Left ventricle myocardium inferior (tissue), 1 donor: Measurements from ENCODE around the gene AMBRA1. TPM values are rescaled to one million over a fixed set of nuclear protein-coding genes. Genes with fewer than 3 reads are reported as not detected.

Experiments used
- DNase-seq: peaks from one replicate; pipeline ENCODE4 v3.0.0-alpha.2; 2020
- H3K27ac ChIP-seq: fragments of 200-600 bp; replicated peaks from 2 replicates; pipeline ENCODE4 v1.8.0; 2021
- H3K27me3 ChIP-seq: fragments of 200-600 bp; 2 replicates; pipeline ENCODE4 v1.8.0; 2021; ENCODE audit warnings: low read depth
- H3K36me3 ChIP-seq: fragments of 200-600 bp; 2 replicates; pipeline ENCODE4 v1.8.0; 2021
- H3K4me1 ChIP-seq: fragments of 200-600 bp; 2 replicates; pipeline ENCODE4 v1.8.0; 2021
- H3K4me3 ChIP-seq: fragments of 200-600 bp; 2 replicates; pipeline ENCODE4 v1.8.0; 2021; ENCODE audit warnings: mild to moderate bottlenecking, moderate library complexity
- H3K9me3 ChIP-seq: fragments of 200-600 bp; replicated peaks from 2 replicates; pipeline ENCODE4 v1.8.0; 2021
- intact Hi-C: fragments of 100-400 bp; cut with micrococcal nuclease; formaldehyde crosslinking; loops from one replicate; pipeline ENCODE4 v1.11.0; 2022
- total RNA-seq: library from RNA; stranded (reverse); fragmentation: NEBNext Ultra II Directional; extraction: Animal tissue kit (Norgen Biotek cat#: 25700); gene quantifications from one replicate; pipeline ENCODE4 v1.2.1, GENCODE V29; 2021
- TF ChIP-seq, protein P1 (sequence below): fragments of 200-600 bp; IDR thresholded peaks from 2 replicates; pipeline ENCODE4 v1.8.0; 2021; ENCODE audit warnings: antibody characterized with exemption, mild to moderate bottlenecking, borderline replicate concordance
- donor health status: DM: no; HTN: yes; CAD: no; lungs with severe emphysema.

The AMBRA1 gene
- total RNA-seq, 1 donor from 2014 or later, result 14.2 TPM

GRCh38 chr11:46455834-46456233, 138.0 kb downstream of the AMBRA1 start:
- H3K27me3 ChIP-seq, result no peaks in the 10 kb centered on the region
- DNase-seq, result no peak
- intact Hi-C loops, result no loop called here
- H3K9me3 ChIP-seq, result no peaks in the 10 kb centered on the region
- TF ChIP-seq, protein P1, sequence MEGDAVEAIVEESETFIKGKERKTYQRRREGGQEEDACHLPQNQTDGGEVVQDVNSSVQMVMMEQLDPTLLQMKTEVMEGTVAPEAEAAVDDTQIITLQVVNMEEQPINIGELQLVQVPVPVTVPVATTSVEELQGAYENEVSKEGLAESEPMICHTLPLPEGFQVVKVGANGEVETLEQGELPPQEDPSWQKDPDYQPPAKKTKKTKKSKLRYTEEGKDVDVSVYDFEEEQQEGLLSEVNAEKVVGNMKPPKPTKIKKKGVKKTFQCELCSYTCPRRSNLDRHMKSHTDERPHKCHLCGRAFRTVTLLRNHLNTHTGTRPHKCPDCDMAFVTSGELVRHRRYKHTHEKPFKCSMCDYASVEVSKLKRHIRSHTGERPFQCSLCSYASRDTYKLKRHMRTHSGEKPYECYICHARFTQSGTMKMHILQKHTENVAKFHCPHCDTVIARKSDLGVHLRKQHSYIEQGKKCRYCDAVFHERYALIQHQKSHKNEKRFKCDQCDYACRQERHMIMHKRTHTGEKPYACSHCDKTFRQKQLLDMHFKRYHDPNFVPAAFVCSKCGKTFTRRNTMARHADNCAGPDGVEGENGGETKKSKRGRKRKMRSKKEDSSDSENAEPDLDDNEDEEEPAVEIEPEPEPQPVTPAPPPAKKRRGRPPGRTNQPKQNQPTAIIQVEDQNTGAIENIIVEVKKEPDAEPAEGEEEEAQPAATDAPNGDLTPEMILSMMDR, result no peak
- H3K27ac ChIP-seq, result no peak overlapping the region
- no peaks in the 10 kb centered on the region for H3K36me3 ChIP-seq
- H3K4me1 ChIP-seq, result peaks cover 12% of the 10 kb centered on the region
- no peak overlapping the region for H3K4me3 ChIP-seq

GRCh38 chr11:46452918-46453517, 140.8 kb downstream of the AMBRA1 start:
- Histone ChIP-seq H3K36me3 (no peaks in the 10 kb centered on the region), H3K9me3 (no peaks in the 10 kb centered on the region), H3K27ac (no peak overlapping the region), H3K4me1 (peaks cover 15% of the 10 kb centered on the region), H3K4me3 (no peak overlapping the region), H3K27me3 (no peaks in the 10 kb centered on the region)
- intact Hi-C loops, result no loop called here
- TF ChIP-seq, protein P1, result no peak
- no peak for DNase-seq

DNA sequence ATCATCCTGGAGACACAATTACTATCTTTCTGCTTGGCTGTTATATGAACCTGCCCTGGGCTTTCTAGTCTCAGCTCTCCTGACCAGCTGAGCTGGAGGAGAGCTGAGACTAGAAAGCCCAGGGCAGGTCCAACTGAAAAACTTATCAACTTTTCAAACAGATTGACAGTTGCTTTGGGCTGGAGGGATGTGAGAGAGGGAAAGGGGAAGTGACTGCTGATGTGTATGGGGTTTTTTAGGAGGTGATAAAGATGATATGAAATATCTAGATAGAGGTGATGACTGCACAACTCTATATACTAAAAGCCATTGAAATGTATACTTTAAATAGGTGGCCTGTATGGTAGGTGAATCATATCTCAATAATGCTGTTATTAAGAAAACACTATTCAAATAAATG, 142.1 kb downstream of the AMBRA1 start:
- Histone ChIP-seq H3K9me3 (no peaks in the 10 kb centered on the region), H3K27ac (no peak overlapping the region), H3K27me3 (no peaks in the 10 kb centered on the region), H3K36me3 (no peaks in the 10 kb centered on the region), H3K4me3 (no peak overlapping the region), H3K4me1 (peaks cover 28% of the 10 kb centered on the region)
- intact Hi-C loops, result no loop called here
- DNase-seq, result no peak
- TF ChIP-seq, protein P1, result no peak

DNA sequence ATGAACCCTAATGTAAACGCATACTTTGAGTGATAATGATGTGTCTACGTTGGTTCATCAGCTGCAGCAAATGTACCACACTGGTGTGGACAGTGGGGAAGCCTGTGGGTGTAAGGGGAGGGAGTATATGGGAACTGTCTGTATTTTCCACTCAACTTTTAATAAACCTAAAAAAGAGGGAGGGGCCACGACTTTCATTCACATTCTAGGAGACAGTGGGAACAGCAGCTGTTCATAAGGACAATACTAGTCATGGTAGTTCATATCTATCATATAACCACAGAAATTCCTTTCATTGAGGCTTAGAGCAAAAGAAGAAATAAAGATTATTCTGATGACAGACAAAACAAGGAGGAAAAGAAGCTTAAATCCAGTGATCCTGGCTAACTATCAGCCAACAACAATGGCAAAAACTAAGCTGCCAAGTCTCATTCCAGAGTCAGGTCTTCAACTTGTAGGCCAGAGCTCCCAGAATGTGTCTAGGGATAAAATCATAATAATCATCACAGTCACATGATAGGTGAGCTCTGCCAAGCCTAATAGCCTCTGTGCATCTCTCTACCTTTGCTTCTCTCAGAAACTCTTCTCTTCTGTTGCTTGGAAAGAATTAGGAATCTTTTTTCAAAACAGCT, 142.9 kb downstream of the AMBRA1 start:
- TF ChIP-seq, protein P1, result no peak
- Histone ChIP-seq H3K27ac (no peak overlapping the region), H3K4me1 (peaks cover 36% of the 10 kb centered on the region), H3K4me3 (no peak overlapping the region), H3K9me3 (no peaks in the 10 kb centered on the region), H3K27me3 (no peaks in the 10 kb centered on the region), H3K36me3 (no peaks in the 10 kb centered on the region)
- no peak for DNase-seq
- intact Hi-C loops, result no loop called here

GRCh38 chr11:46447544-46447943, 146.3 kb downstream of the AMBRA1 start:
- H3K9me3 ChIP-seq, result no peaks in the 10 kb centered on the region
- no peak overlapping the region for H3K27ac ChIP-seq
- no peaks in the 10 kb centered on the region for H3K27me3 ChIP-seq
- peaks cover 53% of the 10 kb centered on the region for H3K4me1 ChIP-seq
- peaks cover 9% of the 10 kb centered on the region for H3K36me3 ChIP-seq
- TF ChIP-seq, protein P1, result no peak
- DNase-seq, result no peak
- H3K4me3 ChIP-seq, result no peak overlapping the region
- intact Hi-C loops, result no loop called here
